ENCODE results near the gene APOD.

GRCh38 chr3:195591852-195592251 lies 8.1 kb upstream of the APOD start:
- no peak for TF ChIP-seq EZH2 (IDR thresholded peaks at IDR 0.05; ENCODE audit: borderline replicate concordance)
- no peak for TF ChIP-seq EZH2phosphoT487 (IDR thresholded peaks at IDR 0.05; ENCODE audit: low read depth, severe bottlenecking, unreplicated experiment)

Measured in hepatocyte (in vitro differentiated cells).